ENCODE data around the gene BLID. TPM values are rescaled to one million over a fixed set of nuclear protein-coding genes. Genes with fewer than 3 reads are reported as not detected.

BLID gene
- polyA plus RNA-seq, 4 donors = not detected

GRCh38 chr11:122105044-122105758 lies 10.8 kb downstream of the BLID start:
- Histone ChIP-seq H3K27me3 (ENCODE audit: control insufficient read depth in 3 of 3, insufficient read depth in 3 of 3, low read length in 3 of 3) (peaks cover 0 to 17% (median 0%) of the 10 kb centered on the region in 3 donors), H3K27ac (ENCODE audit: low read depth in 1 of 3, low read length in 2 of 3) (no peak overlapping the region), H3K4me3 (ENCODE audit: low read depth in 1 of 3, low read length in 3 of 3) (no peak overlapping the region), H3K36me3 (ENCODE audit: control insufficient read depth in 3 of 3, insufficient read depth in 2 of 3, low read depth in 1 of 3, low read length in 3 of 3) (no peaks in the 10 kb centered on the region), H3K4me1 (ENCODE audit: control insufficient read depth in 3 of 3, insufficient read depth in 2 of 3, low read depth in 1 of 3, low read length in 2 of 3) (no peaks in the 10 kb centered on the region), H3K9me3 (ENCODE audit: control insufficient read depth in 2 of 2, insufficient read depth in 1 of 2, low read depth in 1 of 2, low read length in 1 of 2) (no peaks in the 10 kb centered on the region)
- DNase-seq = no peak
- no peak for FAIRE-seq
- 61 to 77% (median 71%) methylated on average over 8 of the region's 8 CpGs for WGBS, 3 donors

- H3K4me3 ChIP-seq (ENCODE audit: low read depth in 1 of 3, low read length in 3 of 3) = no peak overlapping the region
- 59 to 74% (median 71%) methylated on average over 1 of the region's 1 CpG for WGBS, 3 donors
- no peaks in the 10 kb centered on the region for H3K4me1 ChIP-seq (ENCODE audit: control insufficient read depth in 3 of 3, insufficient read depth in 2 of 3, low read depth in 1 of 3, low read length in 2 of 3)
- no peaks in the 10 kb centered on the region for H3K9me3 ChIP-seq (ENCODE audit: control insufficient read depth in 2 of 2, insufficient read depth in 1 of 2, low read depth in 1 of 2, low read length in 1 of 2)
- no peak for FAIRE-seq
- no peak for DNase-seq
- H3K36me3 ChIP-seq (ENCODE audit: control insufficient read depth in 3 of 3, insufficient read depth in 2 of 3, low read depth in 1 of 3, low read length in 3 of 3) = no peaks in the 10 kb centered on the region
- peaks cover 0 to 25% (median under 1%) of the 10 kb centered on the region in 3 donors for H3K27me3 ChIP-seq (ENCODE audit: control insufficient read depth in 3 of 3, insufficient read depth in 3 of 3, low read length in 3 of 3)
- no peak overlapping the region for H3K27ac ChIP-seq (ENCODE audit: low read depth in 1 of 3, low read length in 2 of 3)
Measured at GRCh38 chr11:122104341-122104740, 11.7 kb downstream of the BLID start.

GRCh38 chr11:122103726-122104125 lies 12.3 kb downstream of the BLID start:
- H3K4me1 ChIP-seq (ENCODE audit: control insufficient read depth in 3 of 3, insufficient read depth in 2 of 3, low read depth in 1 of 3, low read length in 2 of 3) = no peaks in the 10 kb centered on the region
- H3K36me3 ChIP-seq (ENCODE audit: control insufficient read depth in 3 of 3, insufficient read depth in 2 of 3, low read depth in 1 of 3, low read length in 3 of 3) = no peaks in the 10 kb centered on the region
- DNase-seq (no peak), FAIRE-seq (no peak)
- H3K27me3 ChIP-seq (ENCODE audit: control insufficient read depth in 3 of 3, insufficient read depth in 3 of 3, low read length in 3 of 3) = peaks cover 0 to 27% (median 2%) of the 10 kb centered on the region in 3 donors
- WGBS, 3 donors = 73 to 83% (median 80%) methylated on average over 4 of the region's 4 CpGs
- H3K4me3 ChIP-seq (ENCODE audit: low read depth in 1 of 3, low read length in 3 of 3) = no peak overlapping the region
- no peaks in the 10 kb centered on the region for H3K9me3 ChIP-seq (ENCODE audit: control insufficient read depth in 2 of 2, insufficient read depth in 1 of 2, low read depth in 1 of 2, low read length in 1 of 2)
- no peak overlapping the region for H3K27ac ChIP-seq (ENCODE audit: low read depth in 1 of 3, low read length in 2 of 3)

- 81 to 90% (median 82%) methylated on average over 6 of the region's 6 CpGs for WGBS, 3 donors
- H3K9me3 ChIP-seq (ENCODE audit: control insufficient read depth in 2 of 2, insufficient read depth in 1 of 2, low read depth in 1 of 2, low read length in 1 of 2) = no peaks in the 10 kb centered on the region
- FAIRE-seq (no peak), DNase-seq (no peak)
- H3K36me3 ChIP-seq (ENCODE audit: control insufficient read depth in 3 of 3, insufficient read depth in 2 of 3, low read depth in 1 of 3, low read length in 3 of 3) = no peaks in the 10 kb centered on the region
- H3K27me3 ChIP-seq (ENCODE audit: control insufficient read depth in 3 of 3, insufficient read depth in 3 of 3, low read length in 3 of 3) = peaks cover 0 to 27% (median 2%) of the 10 kb centered on the region in 3 donors
- H3K4me3 ChIP-seq (ENCODE audit: low read depth in 1 of 3, low read length in 3 of 3) = no peak overlapping the region
- H3K27ac ChIP-seq (ENCODE audit: low read depth in 1 of 3, low read length in 2 of 3) = no peak overlapping the region
- H3K4me1 ChIP-seq (ENCODE audit: control insufficient read depth in 3 of 3, insufficient read depth in 2 of 3, low read depth in 1 of 3, low read length in 2 of 3) = no peaks in the 10 kb centered on the region
Measured at GRCh38 chr11:122103321-122103720, 12.7 kb downstream of the BLID start.

GRCh38 chr11:122102426-122102825 lies 13.6 kb downstream of the BLID start:
- no peak for FAIRE-seq
- WGBS, 3 donors = 68 to 79% (median 70%) methylated on average over 4 of the region's 4 CpGs
- peak overlapping the region in 1 of 3 donors; percentile 63 for H3K27ac ChIP-seq (ENCODE audit: low read depth in 1 of 3, low read length in 2 of 3)

GRCh38 chr11:122101625-122102291 lies 14.3 kb downstream of the BLID start:
- Histone ChIP-seq H3K9me3 (ENCODE audit: control insufficient read depth in 2 of 2, insufficient read depth in 1 of 2, low read depth in 1 of 2, low read length in 1 of 2) (no peaks in the 10 kb centered on the region), H3K36me3 (ENCODE audit: control insufficient read depth in 3 of 3, insufficient read depth in 2 of 3, low read depth in 1 of 3, low read length in 3 of 3) (no peaks in the 10 kb centered on the region), H3K27me3 (ENCODE audit: control insufficient read depth in 3 of 3, insufficient read depth in 3 of 3, low read length in 3 of 3) (peaks cover 0 to 32% (median 2%) of the 10 kb centered on the region in 3 donors), H3K27ac (ENCODE audit: low read depth in 1 of 3, low read length in 2 of 3) (peak overlapping the region in 2 of 3 donors; percentile 47 to 63), H3K4me3 (ENCODE audit: low read depth in 1 of 3, low read length in 3 of 3) (peak overlapping the region in 1 of 3 donors; percentile 54), H3K4me1 (ENCODE audit: control insufficient read depth in 3 of 3, insufficient read depth in 2 of 3, low read depth in 1 of 3, low read length in 2 of 3) (no peaks in the 10 kb centered on the region)
- DNase-seq (peak; percentile 1 to 51), FAIRE-seq (no peak)
- WGBS, 3 donors = 3 to 9% (median 5%) methylated on average over 13 of the region's 13 CpGs

More at GRCh38 chr11:122102426-122102825, 13.6 kb downstream of the BLID start:
- H3K9me3 ChIP-seq (ENCODE audit: control insufficient read depth in 2 of 2, insufficient read depth in 1 of 2, low read depth in 1 of 2, low read length in 1 of 2) = no peaks in the 10 kb centered on the region
- no peaks in the 10 kb centered on the region for H3K36me3 ChIP-seq (ENCODE audit: control insufficient read depth in 3 of 3, insufficient read depth in 2 of 3, low read depth in 1 of 3, low read length in 3 of 3)
- H3K4me3 ChIP-seq (ENCODE audit: low read depth in 1 of 3, low read length in 3 of 3) = no peak overlapping the region
- H3K4me1 ChIP-seq (ENCODE audit: control insufficient read depth in 3 of 3, insufficient read depth in 2 of 3, low read depth in 1 of 3, low read length in 2 of 3) = no peaks in the 10 kb centered on the region
- no peak for DNase-seq
- peaks cover 0 to 31% (median 2%) of the 10 kb centered on the region in 3 donors for H3K27me3 ChIP-seq (ENCODE audit: control insufficient read depth in 3 of 3, insufficient read depth in 3 of 3, low read length in 3 of 3)

- Histone ChIP-seq H3K9me3 (ENCODE audit: control insufficient read depth in 2 of 2, insufficient read depth in 1 of 2, low read depth in 1 of 2, low read length in 1 of 2) (no peaks in the 10 kb centered on the region), H3K4me1 (ENCODE audit: control insufficient read depth in 3 of 3, insufficient read depth in 2 of 3, low read depth in 1 of 3, low read length in 2 of 3) (no peaks in the 10 kb centered on the region), H3K27me3 (ENCODE audit: control insufficient read depth in 3 of 3, insufficient read depth in 3 of 3, low read length in 3 of 3) (peaks cover 0 to 32% (median 2%) of the 10 kb centered on the region in 3 donors), H3K4me3 (ENCODE audit: low read depth in 1 of 3, low read length in 3 of 3) (peak overlapping the region in 1 of 3 donors; percentile 54), H3K27ac (ENCODE audit: low read depth in 1 of 3, low read length in 2 of 3) (peak overlapping the region in 1 of 3 donors; percentile 63), H3K36me3 (ENCODE audit: control insufficient read depth in 3 of 3, insufficient read depth in 2 of 3, low read depth in 1 of 3, low read length in 3 of 3) (no peaks in the 10 kb centered on the region)
- 14 to 20% (median 17%) methylated on average over 10 to 11 of the region's 11 CpGs for WGBS, 3 donors
- DNase-seq (no peak), FAIRE-seq (no peak)
Measured at GRCh38 chr11:122100756-122101080, 15.3 kb downstream of the BLID start.

- FAIRE-seq (no peak), DNase-seq (peak in 1 of 2 donors; percentile 24)
- Histone ChIP-seq H3K36me3 (ENCODE audit: control insufficient read depth in 3 of 3, insufficient read depth in 2 of 3, low read depth in 1 of 3, low read length in 3 of 3) (no peaks in the 10 kb centered on the region), H3K4me3 (ENCODE audit: low read depth in 1 of 3, low read length in 3 of 3) (peak overlapping the region in 1 of 3 donors; percentile 54), H3K4me1 (ENCODE audit: control insufficient read depth in 3 of 3, insufficient read depth in 2 of 3, low read depth in 1 of 3, low read length in 2 of 3) (no peaks in the 10 kb centered on the region), H3K9me3 (ENCODE audit: control insufficient read depth in 2 of 2, insufficient read depth in 1 of 2, low read depth in 1 of 2, low read length in 1 of 2) (no peaks in the 10 kb centered on the region), H3K27ac (ENCODE audit: low read depth in 1 of 3, low read length in 2 of 3) (peak overlapping the region in 1 of 3 donors; percentile 63), H3K27me3 (ENCODE audit: control insufficient read depth in 3 of 3, insufficient read depth in 3 of 3, low read length in 3 of 3) (peaks cover 0 to 32% (median 2%) of the 10 kb centered on the region in 3 donors)
- 11 to 21% (median 20%) methylated on average over 26 to 27 of the region's 27 CpGs for WGBS, 3 donors
Measured at GRCh38 chr11:122100037-122100755, 15.8 kb downstream of the BLID start.
